NCI-H69 (cell line): ENCODE data around the gene CSMD2.

Experiments
- DNase-seq: peaks from one replicate; lab custom pipeline; 2025; lab: John Stamatoyannopoulos, UW

Gene CSMD2

DNA sequence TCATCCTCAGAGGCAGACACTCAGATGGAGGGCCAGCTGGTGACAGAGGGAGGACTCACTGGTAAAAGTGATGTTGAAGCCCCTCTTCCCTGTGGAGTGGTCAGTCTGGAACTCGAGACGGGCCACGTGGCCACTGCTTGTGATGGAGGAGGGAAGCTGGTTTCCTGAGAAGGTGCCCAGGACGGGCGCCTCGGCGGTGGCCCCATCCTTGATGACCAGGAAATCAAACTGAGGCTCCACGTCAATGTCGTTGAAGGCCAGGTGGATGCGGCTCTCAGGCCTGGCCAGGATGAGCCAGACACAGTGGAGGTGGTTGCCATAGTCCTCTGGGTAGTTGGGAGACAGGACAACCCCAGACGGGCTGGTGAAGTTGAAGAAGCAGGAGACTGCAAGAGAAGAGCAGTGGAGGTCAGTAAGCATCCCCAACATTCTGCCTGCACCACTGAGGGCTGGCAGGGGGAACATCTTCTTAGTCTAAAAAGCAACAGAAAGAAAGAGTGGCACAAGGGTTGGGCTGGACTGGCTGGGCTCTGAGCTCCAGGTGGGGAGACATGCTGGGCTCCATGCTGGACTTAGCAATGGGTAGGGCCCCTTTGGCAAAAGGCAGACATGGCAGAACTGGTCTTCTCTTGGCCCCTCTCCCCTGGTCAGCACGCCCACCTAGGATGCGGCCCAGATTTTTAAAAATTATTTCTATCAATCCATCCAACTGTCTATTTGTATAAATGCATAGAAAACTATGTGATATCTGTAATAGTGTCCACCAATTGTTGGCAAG lies 421.6 kb downstream of the CSMD2 start:
- no peak for DNase-seq

DNA sequence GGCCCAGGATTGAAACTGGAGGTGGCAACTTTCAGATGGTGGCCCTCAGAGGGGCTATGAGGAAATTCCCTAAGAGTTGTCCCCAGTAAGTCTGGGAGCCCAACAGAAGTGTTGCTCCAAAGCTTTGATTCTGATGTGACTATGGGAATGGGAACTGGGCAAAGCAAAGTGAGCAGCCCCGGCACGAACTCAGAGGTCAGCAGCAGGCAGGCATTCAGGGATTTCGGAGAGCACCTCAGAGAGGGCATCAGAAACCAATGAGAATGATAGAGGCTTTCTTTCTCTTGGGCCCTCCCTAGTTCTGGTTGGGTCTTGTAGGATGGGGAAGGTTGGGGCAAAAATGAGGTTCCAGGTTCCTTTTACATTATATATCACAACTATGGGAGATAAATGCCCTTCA lies 422.4 kb downstream of the CSMD2 start:
- no peak for DNase-seq

DNA sequence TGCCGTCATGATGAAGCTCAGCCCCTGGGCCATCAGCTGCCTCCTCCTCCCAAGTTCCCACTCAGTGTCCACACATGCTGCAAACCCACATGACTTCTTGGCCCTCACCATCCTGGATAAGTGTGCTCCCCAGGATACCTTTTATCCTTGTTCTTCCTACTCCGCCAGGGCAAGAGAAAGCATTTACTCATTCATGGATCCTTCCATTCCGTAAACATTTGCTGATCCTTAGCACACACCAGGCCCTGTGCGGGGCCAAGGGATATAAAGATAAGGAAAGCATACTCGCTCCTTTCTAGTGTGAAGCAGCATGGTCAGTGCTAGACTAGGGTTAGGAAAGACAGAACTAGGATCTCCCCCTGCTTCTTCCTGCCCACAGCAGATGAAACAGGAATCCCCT lies 423.3 kb downstream of the CSMD2 start:
- no peak for DNase-seq

DNA sequence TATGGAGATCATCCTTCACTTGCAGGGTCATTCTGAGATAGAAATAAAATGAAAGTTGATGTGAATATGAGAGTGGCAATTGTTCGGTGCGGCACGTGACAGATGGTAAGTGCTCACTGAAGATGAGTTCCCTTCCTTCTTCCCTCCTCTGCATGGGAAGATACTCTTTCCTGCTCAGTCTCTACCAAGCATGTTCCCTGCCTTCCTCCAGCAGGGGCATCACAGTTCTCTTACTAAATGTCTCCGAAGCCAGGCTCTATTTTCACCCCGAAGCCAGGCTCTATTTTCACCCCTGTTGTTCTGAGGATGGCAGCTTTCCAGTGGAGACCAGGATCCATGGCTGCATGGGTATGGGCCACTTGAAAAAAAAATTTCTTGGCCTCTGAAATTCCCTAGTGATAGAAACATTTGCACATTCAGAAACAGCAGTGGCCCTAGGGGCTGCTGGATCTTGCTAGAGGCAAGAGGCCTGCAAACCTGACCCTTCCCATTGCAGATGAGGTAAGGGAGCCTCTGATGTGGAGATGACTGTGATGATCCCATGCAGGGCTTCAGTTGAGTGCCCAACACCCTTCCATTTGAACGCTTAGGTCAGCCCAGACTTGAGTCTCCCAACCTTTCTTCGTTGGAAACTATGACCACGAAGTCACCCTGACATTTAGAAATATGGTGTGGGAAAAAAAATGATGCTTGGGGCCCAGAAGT lies 424.8 kb downstream of the CSMD2 start:
- no peak for DNase-seq

DNA sequence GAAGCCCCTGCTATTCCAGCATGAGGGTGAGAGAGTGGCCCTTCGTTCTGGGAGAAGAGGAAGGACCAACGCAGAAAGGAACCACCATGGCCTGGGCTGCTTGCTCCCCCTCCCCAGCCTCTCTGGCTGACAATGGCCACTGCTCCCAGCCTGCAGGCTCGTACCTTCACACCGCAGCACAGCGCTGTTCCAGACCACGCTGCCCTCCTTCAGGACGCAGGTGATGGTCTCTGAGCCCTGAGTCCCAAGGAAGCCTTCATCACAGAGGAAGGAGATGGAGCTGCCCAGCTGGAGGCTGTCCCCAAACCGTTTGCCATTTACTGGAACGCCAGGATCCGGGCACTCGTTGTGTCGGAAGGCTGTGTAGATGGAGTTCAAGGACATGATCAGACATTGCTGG lies 426.1 kb downstream of the CSMD2 start:
- DNase-seq, result no peak

DNA sequence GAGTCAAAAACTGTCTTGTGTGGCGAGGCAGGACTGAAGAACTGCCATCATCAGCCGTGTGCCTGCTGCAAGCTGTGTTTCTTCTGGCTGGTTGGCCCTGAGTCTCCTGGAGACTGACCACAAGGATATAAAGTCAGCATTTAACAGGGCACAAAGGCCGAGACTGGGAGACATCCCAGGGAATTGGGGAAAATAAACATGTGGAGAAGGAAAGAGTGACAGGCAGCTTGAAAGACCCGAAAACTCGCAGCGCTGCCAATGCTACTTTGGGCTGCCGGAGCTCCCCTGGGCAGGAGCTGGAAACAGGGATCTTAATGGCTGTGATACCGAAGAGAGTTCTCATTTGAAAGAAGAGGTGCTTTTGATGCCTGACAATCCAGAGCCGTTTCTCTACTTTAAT lies 426.5 kb downstream of the CSMD2 start:
- DNase-seq, result no peak

DNA sequence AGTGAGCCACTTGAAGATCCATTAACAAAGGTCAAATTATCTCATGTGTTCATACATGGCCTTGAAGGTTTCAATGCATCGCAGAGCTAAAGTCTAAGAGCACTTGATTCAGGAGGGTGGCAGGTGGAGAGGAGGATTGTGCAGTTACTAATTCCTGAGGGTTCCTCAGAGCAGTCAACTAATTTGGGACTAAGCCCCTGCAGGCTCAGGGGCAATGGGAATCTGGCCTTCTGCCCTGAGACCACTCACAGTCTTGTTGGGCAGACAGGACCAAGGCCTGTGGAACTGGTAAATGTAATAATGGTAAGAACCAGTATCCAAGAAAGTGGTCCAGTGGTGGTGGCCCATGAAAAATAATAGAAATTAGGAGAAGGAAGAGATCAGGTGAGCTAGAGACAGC lies 428.5 kb downstream of the CSMD2 start:
- no peak for DNase-seq

DNA sequence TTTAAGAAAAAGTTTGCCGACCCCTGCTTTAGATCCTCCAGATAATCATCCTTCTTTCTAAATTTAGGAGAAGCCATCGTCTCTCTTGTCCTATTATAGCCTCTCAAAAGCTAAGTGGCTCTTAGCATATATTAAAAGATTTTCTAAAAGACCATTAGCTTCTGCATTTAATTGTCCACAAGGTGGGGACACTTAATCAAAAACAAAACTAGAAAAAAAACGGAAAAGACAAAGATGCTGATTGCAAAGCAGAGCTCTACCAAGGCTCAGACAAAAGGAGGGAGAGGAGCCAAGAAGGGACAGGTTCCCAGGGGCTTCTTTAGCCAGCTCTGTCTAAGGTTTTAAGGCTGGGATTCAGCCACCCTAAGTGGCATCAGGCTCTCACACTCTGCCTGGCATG lies 429.4 kb downstream of the CSMD2 start:
- no peak for DNase-seq

DNA sequence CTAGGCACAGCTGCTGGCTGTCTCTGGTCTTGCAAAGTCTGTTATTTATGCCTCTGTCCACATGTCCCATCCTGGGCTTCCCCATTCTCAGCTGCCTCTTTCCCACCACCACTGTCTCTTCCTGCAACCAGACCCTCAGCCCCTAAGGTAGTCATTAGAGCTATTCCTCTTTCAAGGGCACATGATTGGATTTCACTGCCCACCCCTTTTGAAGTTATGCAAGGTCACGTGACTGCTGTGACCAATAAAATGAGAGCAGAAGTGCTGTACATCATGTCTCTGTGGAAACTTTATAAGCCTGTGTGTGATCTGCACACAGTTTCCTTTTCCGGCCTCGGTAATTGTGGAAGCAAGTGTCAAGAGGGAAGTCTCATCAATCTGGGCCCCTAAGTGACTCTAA lies 437.7 kb downstream of the CSMD2 start:
- no peak for DNase-seq

DNA sequence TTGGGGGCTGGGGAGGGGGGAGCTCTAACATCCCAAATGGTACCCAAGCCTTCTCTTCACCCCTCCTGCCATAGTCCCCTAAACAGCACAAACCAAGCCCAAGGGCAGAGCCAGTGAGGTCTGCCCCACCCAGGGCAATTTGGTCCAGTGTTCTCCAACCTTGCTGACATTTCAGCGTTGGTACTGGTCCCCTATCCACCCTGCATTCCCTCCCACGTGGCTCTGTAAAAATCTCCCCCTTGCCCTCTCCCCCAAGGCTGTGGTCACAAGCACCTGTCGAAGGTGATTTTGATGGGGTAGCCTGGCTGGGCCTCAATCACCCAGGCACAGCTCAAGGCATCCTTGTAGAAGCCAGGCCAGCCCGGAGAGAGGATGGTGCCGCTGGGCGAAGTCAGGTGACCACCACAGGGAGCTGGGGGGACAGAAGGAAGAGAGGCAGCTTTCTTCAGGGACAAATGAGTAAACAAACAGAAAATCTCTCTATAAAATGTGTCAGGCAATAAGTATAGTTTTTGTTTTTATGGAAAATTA lies 438.7 kb downstream of the CSMD2 start:
- no peak for DNase-seq

DNA sequence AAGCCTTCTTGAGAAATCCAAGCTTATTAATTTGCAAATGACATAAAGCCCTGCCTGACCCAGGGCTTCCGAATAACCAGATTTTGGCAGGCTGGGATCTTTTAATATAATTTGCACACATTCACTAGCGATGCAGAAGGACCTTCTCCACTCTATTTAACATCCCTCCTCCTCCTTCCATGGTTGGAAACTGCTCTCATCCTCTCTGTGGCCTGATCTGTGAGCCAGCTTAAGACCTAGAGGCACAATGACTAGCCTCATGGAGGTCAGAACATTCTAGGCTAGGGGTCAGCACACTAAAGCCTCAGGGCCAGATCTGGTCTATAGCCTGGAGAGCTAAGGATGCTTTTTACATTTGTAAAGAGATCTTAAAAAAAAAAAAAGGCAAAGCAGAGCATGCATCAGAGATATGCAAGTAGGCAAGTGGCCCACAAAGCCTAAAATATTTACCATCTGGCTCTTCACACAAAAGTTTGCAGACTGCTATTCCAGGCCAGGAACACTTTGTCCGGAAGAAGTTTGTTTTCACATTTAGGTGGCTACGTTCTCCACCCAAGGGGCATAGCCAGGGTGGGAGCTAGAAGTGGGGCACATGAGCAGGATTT lies 439.4 kb downstream of the CSMD2 start:
- no peak for DNase-seq

DNA sequence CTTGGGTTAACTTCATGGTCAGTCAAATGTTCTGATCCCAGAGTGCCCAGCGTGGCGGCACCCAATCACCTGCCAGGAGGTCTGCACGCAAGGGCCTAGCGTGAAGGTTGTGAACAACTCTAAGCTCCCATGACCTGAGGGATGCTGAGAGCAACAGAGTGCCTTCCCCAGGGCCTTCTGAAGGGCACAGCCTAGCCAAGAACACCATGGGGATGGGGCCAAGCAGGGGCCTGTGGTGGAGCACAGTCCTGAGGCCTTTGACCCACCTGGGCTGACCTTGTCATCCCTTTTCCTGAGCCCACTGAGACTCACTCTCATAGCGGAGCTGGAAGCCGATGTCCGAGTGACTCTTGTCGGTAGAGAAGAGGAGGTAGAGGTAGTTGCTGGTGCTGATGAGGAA lies 440.0 kb downstream of the CSMD2 start:
- no peak for DNase-seq

DNA sequence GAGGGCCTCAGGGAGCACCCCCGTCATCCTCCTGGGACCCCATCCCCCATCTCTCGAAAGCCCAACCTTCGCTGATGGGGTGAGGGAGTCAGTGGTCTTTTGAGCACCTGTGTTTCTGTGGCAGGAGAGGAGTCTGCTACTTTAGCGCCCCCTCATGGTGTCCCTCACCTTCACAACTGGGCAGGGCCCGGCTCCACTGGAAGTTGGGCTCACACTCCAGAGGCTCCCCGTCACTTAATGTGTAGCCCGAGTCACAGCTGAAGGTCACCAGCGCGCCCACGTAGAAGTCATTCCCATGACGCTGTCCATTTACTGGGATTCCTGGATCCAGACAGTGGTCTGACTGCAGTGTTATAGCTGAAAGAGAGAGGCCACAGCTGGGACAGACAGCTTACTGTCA lies 440.7 kb downstream of the CSMD2 start:
- DNase-seq, result peak; percentile 0

DNA sequence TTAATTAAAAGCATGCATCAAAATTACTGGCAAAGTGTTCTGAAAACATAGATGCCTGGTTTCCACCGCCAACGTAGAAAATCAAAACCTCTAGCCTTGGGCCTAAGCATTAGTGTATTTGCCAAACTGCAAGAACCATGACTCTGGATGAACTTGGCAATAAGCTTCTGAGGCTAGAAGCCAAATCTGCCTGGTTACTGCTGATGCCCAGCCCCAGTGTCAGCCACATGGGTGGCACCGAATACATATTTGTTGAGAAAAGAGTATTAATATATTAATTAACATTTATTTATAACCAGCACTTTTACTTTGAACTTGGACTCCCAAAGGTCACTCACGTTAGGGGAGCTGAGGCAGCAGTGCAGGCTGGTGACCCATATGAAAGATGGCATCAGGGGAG lies 441.8 kb downstream of the CSMD2 start:
- DNase-seq, result no peak

DNA sequence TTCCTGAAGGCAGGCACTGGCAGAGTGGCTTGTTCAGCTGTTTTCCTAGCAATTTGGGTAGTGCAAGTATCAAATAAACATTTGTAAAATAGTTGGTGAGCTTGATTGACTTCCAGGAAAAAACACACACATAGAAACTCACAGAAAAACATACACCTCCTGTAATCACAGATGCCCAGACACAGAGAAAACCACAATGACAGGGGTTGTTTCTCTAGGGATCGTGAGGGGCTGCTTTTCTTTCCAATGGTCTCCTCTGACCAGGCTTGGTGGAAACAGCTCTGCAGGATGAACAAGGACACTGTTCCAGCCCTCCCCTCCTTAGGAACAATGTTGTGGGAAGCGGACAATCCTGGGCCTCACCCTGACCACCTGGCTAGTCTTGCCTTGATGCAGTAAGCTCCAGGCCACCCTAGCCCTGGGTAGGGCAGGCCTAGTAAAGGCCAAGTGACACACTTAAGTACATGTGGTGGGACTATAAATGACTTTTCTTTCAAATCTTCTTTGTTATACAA lies 443.7 kb downstream of the CSMD2 start:
- no peak for DNase-seq

DNA sequence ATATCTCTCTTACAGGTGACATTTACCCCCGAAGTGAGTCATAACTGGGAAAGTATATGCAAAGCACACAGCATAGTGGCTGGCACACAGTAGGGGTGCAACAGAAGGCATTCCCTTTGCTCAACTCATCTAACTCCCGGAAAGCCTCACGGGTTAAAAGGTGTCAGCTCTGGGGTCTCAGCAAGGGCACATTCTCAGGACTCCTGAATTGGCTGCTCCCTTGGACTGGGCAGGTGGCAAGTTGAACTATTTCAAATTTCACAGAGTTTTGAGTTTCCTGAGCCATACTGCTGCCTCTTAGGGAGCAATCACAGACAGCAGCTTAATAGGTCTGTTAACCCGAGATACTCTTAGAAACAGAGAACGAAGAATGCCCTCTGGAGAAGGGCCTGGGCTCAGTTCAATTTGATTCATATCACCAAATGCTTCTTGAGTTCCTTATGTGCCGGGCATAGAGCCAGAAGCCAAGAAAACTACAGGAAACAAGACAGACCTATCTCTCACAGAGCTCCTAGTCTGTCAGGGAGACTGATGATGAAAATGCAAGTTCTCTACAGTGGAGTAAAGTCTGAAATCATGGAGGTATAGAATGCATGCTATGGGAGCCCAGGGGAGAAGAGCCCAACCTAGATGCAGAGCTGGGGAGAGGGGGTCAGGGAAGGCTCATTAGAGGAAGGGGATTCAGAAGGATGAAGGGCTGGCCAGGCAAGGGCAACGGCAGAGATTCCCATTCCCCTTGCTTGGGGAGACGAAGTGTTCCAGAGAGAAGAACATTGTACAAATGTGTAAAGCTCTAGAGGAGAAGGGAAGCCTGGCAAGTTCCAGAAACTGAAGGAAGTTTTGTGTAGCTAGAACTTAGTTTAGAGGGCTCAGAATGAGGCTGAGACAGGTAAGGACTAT lies 445.0 kb downstream of the CSMD2 start:
- DNase-seq, result no peak

DNA sequence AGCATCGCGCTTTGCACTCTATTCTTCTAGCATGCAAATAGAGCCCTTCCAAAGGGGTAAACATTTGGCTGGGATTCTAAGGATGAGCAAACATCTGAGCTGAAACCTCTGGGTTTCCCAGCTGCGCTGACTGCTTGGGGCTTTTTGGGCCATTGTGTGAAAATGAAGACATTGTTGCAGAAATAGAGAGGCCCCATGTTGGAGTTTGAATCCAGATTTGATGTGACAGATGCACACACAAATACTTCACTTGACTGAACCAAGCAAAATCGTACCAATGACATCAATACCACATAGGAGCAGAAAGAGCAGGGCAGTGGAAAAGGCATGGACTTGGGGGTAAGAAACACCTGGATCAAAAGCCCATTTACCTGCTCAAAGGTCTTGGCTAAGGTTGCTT lies 445.7 kb downstream of the CSMD2 start:
- DNase-seq, result no peak

DNA sequence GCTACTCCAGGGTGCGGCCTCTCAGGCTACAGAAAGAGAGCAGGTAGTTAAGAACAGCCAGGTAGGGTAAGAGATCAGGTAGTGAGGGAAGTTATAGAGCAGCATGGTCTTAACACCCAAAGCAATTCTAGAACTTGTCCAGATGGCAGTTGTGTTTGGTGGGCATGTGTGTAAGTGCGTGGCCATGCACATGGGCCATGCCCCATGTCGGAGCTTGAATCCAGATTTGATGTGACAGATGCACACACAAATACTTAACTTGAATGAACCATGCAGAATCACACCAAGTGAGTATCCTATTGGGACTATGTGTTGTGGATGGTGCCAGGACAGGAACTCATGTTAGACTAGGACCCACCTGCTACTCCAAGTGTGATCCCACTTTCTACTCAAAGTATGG lies 446.8 kb downstream of the CSMD2 start:
- DNase-seq, result no peak

DNA sequence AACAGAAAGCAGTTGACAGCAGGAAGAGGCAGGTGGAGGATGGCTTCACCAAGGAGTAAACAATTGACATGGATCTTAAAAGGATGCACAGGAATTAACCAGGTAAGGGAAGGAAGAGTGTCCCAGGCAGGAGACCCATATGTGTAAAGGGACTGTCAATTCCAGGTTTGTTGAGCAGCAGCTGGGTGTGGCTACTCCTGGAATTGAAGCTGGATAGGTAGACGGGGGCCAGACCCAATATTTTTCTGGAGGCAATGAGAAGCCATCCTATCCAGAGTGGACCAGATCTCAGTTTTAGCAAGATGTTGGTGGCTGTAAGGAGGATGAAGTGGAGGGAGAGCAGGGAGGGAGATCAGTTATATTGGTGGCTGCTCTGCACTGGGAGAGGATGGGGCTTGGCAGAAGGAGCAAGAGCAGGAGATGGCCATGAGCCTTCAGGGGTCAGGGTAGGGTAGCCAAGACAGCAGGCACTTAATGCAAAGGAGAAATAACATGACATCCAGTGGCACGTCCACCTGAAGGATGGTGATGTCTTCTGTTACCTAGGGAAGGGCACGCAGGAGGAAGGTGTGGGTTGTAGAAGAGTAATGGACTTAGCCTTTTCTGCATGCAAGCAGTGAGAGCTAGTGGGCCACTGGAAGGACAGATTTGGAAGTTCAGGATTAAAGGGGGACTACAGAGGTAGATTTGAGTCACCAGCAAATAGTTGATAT lies 447.9 kb downstream of the CSMD2 start:
- DNase-seq, result no peak

DNA sequence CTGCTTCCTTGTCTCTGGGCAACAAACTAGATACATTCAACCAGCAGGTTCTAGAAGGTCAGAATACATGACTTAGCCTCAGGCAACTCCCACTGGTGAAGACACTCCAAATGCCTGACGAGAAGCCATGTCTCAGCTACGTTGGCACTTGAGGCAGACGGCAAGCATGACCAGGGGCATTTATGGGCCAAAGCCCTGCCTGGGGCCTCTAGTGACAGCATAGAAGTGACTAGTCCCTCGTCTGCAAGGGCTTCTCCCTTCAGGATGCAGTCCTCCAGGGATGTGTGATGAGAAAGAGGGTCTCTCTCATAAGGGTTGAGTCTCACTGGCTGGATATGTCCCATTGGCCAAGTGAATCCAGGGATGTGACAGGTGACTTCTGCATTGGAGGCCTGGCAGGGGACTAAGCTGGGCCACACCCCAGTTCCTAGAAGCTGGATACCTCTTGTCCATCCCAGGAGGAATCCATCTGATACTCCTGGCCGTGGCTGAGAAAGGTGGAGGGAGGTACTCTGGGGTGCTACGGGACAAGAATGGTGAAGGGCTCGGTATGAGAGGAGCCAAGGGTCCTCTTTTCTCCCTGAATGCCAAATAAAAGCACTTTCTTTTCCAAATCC lies 449.7 kb downstream of the CSMD2 start:
- no peak for DNase-seq

DNA sequence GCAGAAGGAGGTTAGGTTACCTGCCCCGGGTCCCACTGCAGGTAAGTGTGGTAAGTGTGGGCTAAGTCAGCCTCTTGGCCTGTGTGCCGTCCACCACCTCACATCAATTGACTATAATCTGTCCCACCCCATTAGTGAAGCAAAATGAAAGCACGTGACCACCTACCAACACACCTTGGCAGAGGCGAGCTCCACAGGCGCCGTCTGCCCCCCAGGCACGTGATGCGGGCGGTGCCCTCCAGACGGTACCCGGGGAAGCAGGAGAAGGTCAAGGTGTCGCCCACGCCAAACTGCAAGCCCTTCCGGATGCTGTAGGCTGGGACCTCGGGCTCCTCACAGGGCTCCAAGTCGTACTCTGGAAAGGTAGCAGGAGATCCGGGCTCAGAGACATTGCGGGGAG lies 450.6 kb downstream of the CSMD2 start:
- DNase-seq, result no peak
